ENCODE data around the gene RPGRIP1. TPM values are rescaled to one million over a fixed set of nuclear protein-coding genes. Genes with fewer than 3 reads are reported as not detected.
A peak's percentile ranks its signal among the peaks of the same experiment; 100 is the strongest.
"Not testable (repeated sequence)": the region's sequence is repeated elsewhere in the genome, so short reads cannot be mapped to it uniquely, and the experiment has no call there.

Gene RPGRIP1
- total RNA-seq, 1 donor from 2014 or later: 0.52 TPM

DNA sequence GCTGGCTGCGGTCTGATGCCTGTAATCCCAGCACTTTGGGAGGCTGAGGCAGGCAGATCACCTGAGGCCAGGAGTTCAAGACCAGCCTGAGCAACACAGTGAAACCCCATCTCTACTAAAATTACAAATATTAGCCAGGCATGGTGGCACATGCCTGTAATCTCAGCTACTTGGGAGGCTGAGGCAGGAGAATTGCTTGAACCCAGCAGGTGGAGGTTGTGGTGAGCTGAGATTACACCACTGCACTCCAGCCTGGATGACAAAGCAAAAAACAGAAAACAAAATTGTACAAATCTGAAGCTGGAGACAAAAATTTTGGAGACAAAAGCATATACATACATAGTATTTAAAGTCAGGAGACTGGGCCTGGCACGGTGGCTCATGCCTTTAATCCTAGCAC is 6.6 kb downstream of the RPGRIP1 start:
- DNase-seq; intact Hi-C loops (cut with micrococcal nuclease); ATAC-seq: not testable (repeated sequence)

- DNase-seq (no peak), ATAC-seq (no peak)
- intact Hi-C loops (cut with micrococcal nuclease): no loop called here
Observed at GRCh38 chr14:21287168-21287567, 7.3 kb downstream of the RPGRIP1 start.

DNA sequence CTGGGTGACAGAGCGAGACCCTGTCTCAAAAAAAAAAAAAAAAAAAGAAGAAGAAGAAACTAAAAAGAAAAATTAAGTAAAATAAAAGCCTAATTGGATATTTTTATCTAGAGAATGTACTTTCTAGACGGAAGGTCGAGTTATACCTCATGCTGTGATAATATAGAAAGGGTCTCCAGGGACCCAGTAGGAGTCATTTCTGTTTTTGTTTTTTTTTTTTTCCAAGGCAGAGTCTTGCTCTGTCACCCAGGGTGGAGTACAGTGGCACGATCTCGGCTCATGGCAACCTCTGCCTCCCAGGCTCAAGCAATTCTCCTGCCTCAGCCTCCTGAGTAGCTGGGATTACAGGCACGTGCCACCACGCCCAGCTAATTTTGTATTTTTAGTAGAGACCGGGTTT is 14.1 kb downstream of the RPGRIP1 start:
- intact Hi-C loops (cut with micrococcal nuclease); ATAC-seq; DNase-seq: not testable (repeated sequence)

GRCh38 chr14:21298358-21298757 is 18.5 kb downstream of the RPGRIP1 start:
- ATAC-seq (no peak), DNase-seq (no peak)
- intact Hi-C loops (cut with micrococcal nuclease): no loop called here

DNA sequence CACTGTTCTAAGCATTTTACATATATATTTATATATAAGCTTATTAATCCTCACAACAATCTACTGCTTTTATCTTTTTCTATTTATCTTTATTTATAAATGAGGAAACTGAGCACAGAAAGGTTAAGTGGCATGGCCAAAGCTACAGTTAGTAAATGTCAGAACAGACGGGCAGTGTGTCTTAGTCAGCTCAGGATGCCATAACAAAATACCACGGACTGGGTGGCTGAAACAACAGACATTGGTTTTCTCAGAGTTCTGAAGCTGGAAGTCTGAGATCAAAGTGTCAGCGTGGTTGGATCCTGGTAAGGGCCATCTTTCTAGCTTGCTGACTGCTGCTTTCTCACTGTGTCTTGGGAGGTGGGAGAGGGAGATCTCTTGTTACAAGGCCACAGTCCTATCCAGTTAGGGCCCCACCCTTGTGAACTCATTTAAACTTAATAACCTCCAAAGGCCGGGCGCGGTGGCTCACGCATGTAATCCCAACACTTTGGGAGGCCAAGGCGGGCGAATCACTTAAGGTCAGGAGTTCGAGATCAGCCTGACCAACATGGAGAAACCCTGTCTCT is 19.8 kb downstream of the RPGRIP1 start:
- ATAC-seq (no peak), DNase-seq (no peak)
- intact Hi-C loops (cut with micrococcal nuclease): no loop called here

- DNase-seq: peak; percentile 60
- ATAC-seq: peak; percentile 75
Observed at GRCh38 chr14:21300892-21301291, 21.0 kb downstream of the RPGRIP1 start.

DNA sequence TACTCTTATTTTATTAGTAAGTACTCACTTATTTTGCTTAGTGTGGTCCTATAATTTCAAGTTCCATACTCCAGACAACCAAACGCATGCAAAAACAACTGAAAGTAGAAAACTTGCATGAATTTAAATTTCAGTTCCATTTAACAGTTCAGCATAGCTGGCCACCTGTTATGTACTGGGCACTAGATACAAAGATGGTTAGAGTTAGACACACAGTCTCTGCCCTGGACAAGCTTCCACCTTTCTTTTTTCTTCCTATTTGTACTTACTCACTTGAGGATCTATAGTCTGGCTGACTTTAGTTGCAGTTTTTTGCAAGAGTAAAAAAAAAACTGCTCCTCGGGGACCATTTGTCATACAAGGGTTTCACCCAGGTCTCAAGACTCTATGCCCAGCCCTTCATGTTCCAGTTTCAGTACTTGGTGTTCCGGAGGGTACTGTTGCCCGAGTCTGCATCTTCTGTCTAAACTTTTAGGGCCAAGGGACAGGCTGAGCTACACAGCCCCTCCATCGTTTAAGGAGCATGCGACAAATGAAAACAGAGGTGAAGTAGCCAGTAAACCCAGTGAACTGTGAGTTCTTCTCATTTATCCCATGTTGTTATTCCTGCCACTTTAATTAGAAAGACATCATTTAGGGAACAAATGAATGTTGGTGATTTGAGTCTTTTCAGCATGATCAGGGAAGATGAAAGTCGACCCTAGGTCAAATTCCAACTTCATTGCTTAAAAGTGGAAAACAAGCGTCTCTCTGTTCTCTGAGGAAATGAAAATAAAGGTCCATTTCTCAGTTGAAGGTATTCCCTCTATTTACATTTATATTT is 22.3 kb downstream of the RPGRIP1 start:
- DNase-seq (no peak), ATAC-seq (no peak)
- intact Hi-C loops (cut with micrococcal nuclease): no loop called here

More at GRCh38 chr14:21300892-21301291, 21.0 kb downstream of the RPGRIP1 start:
- intact Hi-C loops (cut with micrococcal nuclease): no loop called here

- DNase-seq; intact Hi-C loops (cut with micrococcal nuclease); ATAC-seq: not testable (repeated sequence)
Observed at GRCh38 chr14:21302836-21303140, 22.9 kb downstream of the RPGRIP1 start.

- intact Hi-C loops (cut with micrococcal nuclease): no loop called here
- no peak for ATAC-seq
- DNase-seq: no peak
Observed at GRCh38 chr14:21307637-21308036, 27.8 kb downstream of the RPGRIP1 start.

- ATAC-seq: peak; percentile 84
- intact Hi-C loops (cut with micrococcal nuclease): no loop called here
Observed at GRCh38 chr14:21308132-21308478, 28.2 kb downstream of the RPGRIP1 start.

DNA sequence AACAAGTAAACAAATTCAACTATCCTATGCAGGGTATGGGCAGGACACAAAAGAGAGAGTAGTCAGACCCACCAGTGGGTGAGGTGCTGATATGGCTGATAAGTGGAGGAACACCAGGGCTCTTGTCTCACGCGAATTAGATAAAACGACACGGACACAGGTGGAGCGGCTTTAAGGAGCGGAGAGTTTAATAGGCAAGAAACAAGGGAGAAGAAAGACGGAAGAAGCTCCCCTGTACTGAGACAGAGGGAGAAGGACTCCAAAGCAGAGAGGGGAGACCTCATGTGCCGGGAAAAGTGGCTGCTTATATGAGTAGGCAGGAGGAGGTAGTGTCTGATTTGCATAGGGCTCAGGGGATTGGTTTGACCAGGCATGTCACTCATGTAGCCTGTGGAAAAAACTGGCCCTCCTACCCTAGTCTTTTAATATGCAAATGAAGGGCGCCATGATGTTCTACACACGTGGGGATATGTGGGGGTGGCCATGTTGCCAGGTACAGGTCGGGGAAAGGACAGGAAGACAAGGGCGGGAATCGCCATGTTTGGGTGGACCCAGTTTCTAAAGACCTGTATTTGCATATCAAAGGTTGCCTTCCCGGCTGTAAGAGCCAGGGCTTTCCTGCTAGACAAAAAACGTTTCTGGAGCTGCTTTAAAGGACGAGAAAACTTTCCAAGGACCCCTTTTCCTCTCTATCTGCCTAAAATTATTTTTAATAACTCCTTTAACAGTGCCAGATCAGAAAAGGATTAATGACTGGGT is 28.8 kb downstream of the RPGRIP1 start:
- DNase-seq: peak; percentile 46
- ATAC-seq: peak; percentile 92
- intact Hi-C loops (cut with micrococcal nuclease): no loop called here

More at GRCh38 chr14:21308132-21308478, 28.2 kb downstream of the RPGRIP1 start:
- no peak for DNase-seq

DNA sequence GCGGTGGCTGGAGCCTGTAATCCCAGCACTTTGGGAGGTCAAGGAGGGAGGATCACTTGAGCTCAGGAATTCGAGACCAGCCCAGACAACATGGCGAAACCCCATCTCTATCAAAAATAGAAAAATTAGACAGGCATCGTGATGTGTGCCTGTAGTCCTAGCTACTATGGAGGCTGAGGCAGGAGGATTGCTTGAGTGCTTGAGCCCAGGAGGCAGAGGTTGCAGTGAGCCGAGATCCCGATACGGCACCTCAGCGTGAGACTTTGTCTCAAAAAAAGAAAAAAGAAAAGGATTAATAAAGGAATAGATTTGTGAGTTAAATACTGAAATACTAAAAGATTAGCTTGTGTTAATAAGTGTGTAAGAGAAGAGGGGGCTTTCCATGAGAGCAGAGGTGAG is 29.4 kb downstream of the RPGRIP1 start:
- DNase-seq (no peak), ATAC-seq (no peak)
- intact Hi-C loops (cut with micrococcal nuclease): no loop called here

- no peak for DNase-seq
Observed at GRCh38 chr14:21309956-21310355, 30.1 kb downstream of the RPGRIP1 start.

GRCh38 chr14:21311614-21312013 is 31.7 kb downstream of the RPGRIP1 start:
- no peak for DNase-seq
- ATAC-seq: no peak
- intact Hi-C loops (cut with micrococcal nuclease): no loop called here

More at GRCh38 chr14:21309956-21310355, 30.1 kb downstream of the RPGRIP1 start:
- no peak for ATAC-seq
- intact Hi-C loops (cut with micrococcal nuclease): no loop called here

DNA sequence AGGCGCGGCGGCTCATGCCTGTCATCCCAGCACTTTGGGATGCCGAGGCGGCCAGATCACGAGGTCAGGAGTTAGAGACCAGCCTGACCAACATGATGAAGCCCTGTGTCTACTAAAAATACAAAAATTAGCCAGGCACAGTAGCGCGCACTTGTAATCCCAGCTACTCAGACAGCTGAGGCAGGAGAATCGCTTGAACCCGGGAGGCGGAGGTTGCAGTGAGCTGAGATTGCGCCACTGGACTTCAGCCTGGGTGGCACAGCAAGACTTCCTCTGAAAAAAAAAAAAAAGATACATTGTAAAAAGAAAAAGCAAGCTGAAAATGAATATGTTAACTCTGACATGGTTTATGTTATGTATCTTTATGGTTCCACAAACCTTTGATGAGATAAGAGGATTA is 33.6 kb downstream of the RPGRIP1 start:
- DNase-seq (no peak), ATAC-seq (no peak)
- intact Hi-C loops (cut with micrococcal nuclease): no loop called here

- intact Hi-C loops (cut with micrococcal nuclease): no loop called here
Observed at GRCh38 chr14:21317398-21317797, 37.5 kb downstream of the RPGRIP1 start.

GRCh38 chr14:21320913-21321312 is 41.0 kb downstream of the RPGRIP1 start:
- intact Hi-C loops (cut with micrococcal nuclease): no loop called here
- ATAC-seq: no peak
- DNase-seq: no peak

More at GRCh38 chr14:21317398-21317797, 37.5 kb downstream of the RPGRIP1 start:
- DNase-seq (no peak), ATAC-seq (no peak)

- intact Hi-C loops (cut with micrococcal nuclease): no loop called here
- no peak for DNase-seq
- no peak for ATAC-seq
Observed at GRCh38 chr14:21322716-21323115, 42.8 kb downstream of the RPGRIP1 start.

GRCh38 chr14:21326972-21327371 is 47.1 kb downstream of the RPGRIP1 start:
- intact Hi-C loops (cut with micrococcal nuclease): no loop called here
- ATAC-seq (no peak), DNase-seq (no peak)
